Astrocyte of the cerebellum (primary cell): ENCODE data around the gene VSIG10.
"Not testable (repeated sequence)": the region's sequence is repeated elsewhere in the genome, so short reads cannot be mapped to it uniquely, and the experiment has no call there.

Source experiments
- DNase-seq: peaks from one replicate; pipeline ENCODE4 v3.0.0-alpha.2; 2011; ENCODE audit warnings: low read depth
- H3K4me3 ChIP-seq: 2 replicates; pipeline ENCODE4 v1.5.1; 2011; ENCODE audit warnings: mild to moderate bottlenecking, low read depth, low read length, moderate library complexity
- in situ Hi-C: cut with HindIII; loops from 2 replicates; pipeline ENCODE4 v1.10.0; 2017; ENCODE audit warnings: low sequenced_read_pairs
- TF ChIP-seq, protein P1 (sequence below): IDR thresholded peaks from 2 replicates; pipeline ENCODE4 v1.5.1; 2012; ENCODE audit warnings: low read length, low read depth, moderate library complexity, mild to moderate bottlenecking; ENCODE audit errors: missing control alignments

VSIG10 gene

GRCh38 chr12:118144499-118144898 lies 40.7 kb upstream of the VSIG10 start:
- no peak overlapping the region for H3K4me3 ChIP-seq
- TF ChIP-seq, protein P1, sequence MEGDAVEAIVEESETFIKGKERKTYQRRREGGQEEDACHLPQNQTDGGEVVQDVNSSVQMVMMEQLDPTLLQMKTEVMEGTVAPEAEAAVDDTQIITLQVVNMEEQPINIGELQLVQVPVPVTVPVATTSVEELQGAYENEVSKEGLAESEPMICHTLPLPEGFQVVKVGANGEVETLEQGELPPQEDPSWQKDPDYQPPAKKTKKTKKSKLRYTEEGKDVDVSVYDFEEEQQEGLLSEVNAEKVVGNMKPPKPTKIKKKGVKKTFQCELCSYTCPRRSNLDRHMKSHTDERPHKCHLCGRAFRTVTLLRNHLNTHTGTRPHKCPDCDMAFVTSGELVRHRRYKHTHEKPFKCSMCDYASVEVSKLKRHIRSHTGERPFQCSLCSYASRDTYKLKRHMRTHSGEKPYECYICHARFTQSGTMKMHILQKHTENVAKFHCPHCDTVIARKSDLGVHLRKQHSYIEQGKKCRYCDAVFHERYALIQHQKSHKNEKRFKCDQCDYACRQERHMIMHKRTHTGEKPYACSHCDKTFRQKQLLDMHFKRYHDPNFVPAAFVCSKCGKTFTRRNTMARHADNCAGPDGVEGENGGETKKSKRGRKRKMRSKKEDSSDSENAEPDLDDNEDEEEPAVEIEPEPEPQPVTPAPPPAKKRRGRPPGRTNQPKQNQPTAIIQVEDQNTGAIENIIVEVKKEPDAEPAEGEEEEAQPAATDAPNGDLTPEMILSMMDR = no peak
- in situ Hi-C loops = no loop called here
- no peak for DNase-seq

GRCh38 chr12:118140825-118141224 lies 37.0 kb upstream of the VSIG10 start:
- no peak for DNase-seq

GRCh38 chr12:118137148-118137678 lies 33.4 kb upstream of the VSIG10 start:
- DNase-seq = no peak
- peak overlapping the region; percentile 94 for H3K4me3 ChIP-seq
- TF ChIP-seq, protein P1 = no peak
- in situ Hi-C loops = no loop called here

More at GRCh38 chr12:118140825-118141224, 37.0 kb upstream of the VSIG10 start:
- in situ Hi-C loops = no loop called here
- no peak overlapping the region for H3K4me3 ChIP-seq
- TF ChIP-seq, protein P1 = no peak

GRCh38 chr12:118136559-118137003 lies 32.8 kb upstream of the VSIG10 start:
- peak overlapping the region; percentile 94 for H3K4me3 ChIP-seq
- TF ChIP-seq, protein P1 = no peak
- no peak for DNase-seq
- in situ Hi-C loops = no loop called here

GRCh38 chr12:118135788-118136558 lies 32.2 kb upstream of the VSIG10 start, which contains the start of gene PEBP1:
PEBP1 (plus strand) TSS chr12:118136124; CDS start chr12:118136210, 86 bp downstream.
- H3K4me3 ChIP-seq = peak within 1 kb of the TSS; percentile 94
- DNase-seq = peak; percentile 67
- in situ Hi-C loops = no loop called here

DNA sequence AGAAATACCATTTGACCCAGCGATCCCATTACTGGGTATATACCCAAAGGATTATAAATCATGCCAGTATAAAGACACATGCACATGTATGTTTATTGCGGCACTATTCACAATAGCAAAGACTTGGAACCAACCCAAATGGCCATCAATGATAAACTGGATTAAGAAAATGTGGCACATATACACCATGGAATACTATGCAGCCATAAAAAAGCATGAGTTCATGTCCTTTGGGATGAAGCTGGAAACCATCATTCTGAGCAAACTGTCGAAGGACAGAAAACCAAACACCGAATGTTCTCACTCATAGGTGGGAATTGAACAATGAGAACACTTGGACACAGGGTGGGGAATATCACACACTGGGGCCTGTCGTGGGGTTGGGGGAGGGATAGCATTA lies 25.6 kb upstream of the VSIG10 start:
- in situ Hi-C loops, H3K4me3 ChIP-seq, DNase-seq: not testable (repeated sequence)

More at GRCh38 chr12:118135788-118136558, 32.2 kb upstream of the VSIG10 start, which contains the start of gene PEBP1:
- TF ChIP-seq, protein P1 = no peak

GRCh38 chr12:118127867-118128266 lies 24.1 kb upstream of the VSIG10 start:
- no peak overlapping the region for H3K4me3 ChIP-seq
- DNase-seq = no peak

More at GRCh38 chr12:118127867-118128266, 24.1 kb upstream of the VSIG10 start:
- in situ Hi-C loops = no loop called here
- TF ChIP-seq, protein P1 = no peak
